ENCODE data around the gene ALDH1A2.

- TF ChIP-seq SP1 (IDR thresholded peaks at IDR 0.05) (no peak), SUZ12 (IDR thresholded peaks at IDR 0.05) (no peak), BHLHE40 (IDR thresholded peaks at IDR 0.05; ENCODE audit: borderline replicate concordance) (no peak), FOXK2 (IDR thresholded peaks at IDR 0.05) (no peak), ELF4 (IDR thresholded peaks at IDR 0.05) (no peak), FOXM1 (IDR thresholded peaks at IDR 0.05; ENCODE audit: borderline replicate concordance) (no peak), L3MBTL2 (conservative IDR thresholded peaks at IDR 0.05) (no peak)
- TF ChIP-seq, protein P1, sequence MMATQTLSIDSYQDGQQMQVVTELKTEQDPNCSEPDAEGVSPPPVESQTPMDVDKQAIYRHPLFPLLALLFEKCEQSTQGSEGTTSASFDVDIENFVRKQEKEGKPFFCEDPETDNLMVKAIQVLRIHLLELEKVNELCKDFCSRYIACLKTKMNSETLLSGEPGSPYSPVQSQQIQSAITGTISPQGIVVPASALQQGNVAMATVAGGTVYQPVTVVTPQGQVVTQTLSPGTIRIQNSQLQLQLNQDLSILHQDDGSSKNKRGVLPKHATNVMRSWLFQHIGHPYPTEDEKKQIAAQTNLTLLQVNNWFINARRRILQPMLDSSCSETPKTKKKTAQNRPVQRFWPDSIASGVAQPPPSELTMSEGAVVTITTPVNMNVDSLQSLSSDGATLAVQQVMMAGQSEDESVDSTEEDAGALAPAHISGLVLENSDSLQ (IDR thresholded peaks at IDR 0.05), result no peak
These were observed 4.9 kb downstream of the ALDH1A2 start for GRCh38 chr15:58060575-58060974.
